Smooth muscle cell (in vitro differentiated cells): ENCODE data around the gene FGA. TPM values are rescaled to one million over a fixed set of nuclear protein-coding genes. Genes with fewer than 3 reads are reported as not detected.

Experiments used
- DNase-seq: peaks from one replicate; lab custom pipeline; 2025; ENCODE audit not compliant: unreplicated experiment; lab: John Stamatoyannopoulos, UW
- H2AFZ ChIP-seq: fragments of 200-600 bp; sonication (generic); 2 replicates; pipeline ENCODE4 v1.6.0; 2016; ENCODE audit warnings: antibody characterized with exemption, low read depth, mild to moderate bottlenecking
- H3F3A ChIP-seq: fragments of 200-600 bp; sonication (generic); 2 replicates; pipeline ENCODE4 v1.6.0; 2017; ENCODE audit warnings: antibody characterized with exemption, low read depth
- H3K27ac ChIP-seq: fragments of 200-600 bp; sonication (generic); 2 replicates; pipeline ENCODE4 v1.5.1; 2016; ENCODE audit warnings: low read depth, mild to moderate bottlenecking
- H3K27me3 ChIP-seq: fragments of 200-600 bp; sonication (generic); 2 replicates; pipeline ENCODE4 v1.6.1; 2016; ENCODE audit warnings: low read depth, mild to moderate bottlenecking
- H3K36me3 ChIP-seq: fragments of 200-600 bp; sonication (generic); 2 replicates; pipeline ENCODE4 v1.5.1; 2016; ENCODE audit warnings: low read depth
- H3K4me1 ChIP-seq: fragments of 200-600 bp; sonication (generic); 2 replicates; pipeline ENCODE4 v1.5.1; 2016; ENCODE audit warnings: low read depth
- H3K4me2 ChIP-seq: fragments of 200-600 bp; sonication (generic); 2 replicates; pipeline ENCODE4 v1.6.0; 2016; ENCODE audit warnings: mild to moderate bottlenecking
- H3K4me3 ChIP-seq: fragments of 200-600 bp; sonication (generic); 2 replicates; pipeline ENCODE4 v1.5.1; 2016; ENCODE audit warnings: mild to moderate bottlenecking
- H3K79me2 ChIP-seq: fragments of 200-600 bp; sonication (generic); 2 replicates; pipeline ENCODE4 v1.6.0; 2016; ENCODE audit warnings: low read depth, mild to moderate bottlenecking
- H3K9ac ChIP-seq: fragments of 200-600 bp; sonication (generic); 2 replicates; pipeline ENCODE4 v1.6.0; 2016; ENCODE audit warnings: low read depth
- H3K9me3 ChIP-seq: fragments of 200-600 bp; sonication (generic); replicated peaks from 2 replicates; pipeline ENCODE4 v1.5.1; 2016; ENCODE audit warnings: low read depth
- H4K20me1 ChIP-seq: fragments of 200-600 bp; sonication (generic); 2 replicates; pipeline ENCODE4 v1.6.0; 2016; ENCODE audit warnings: low read depth
- CTCF ChIP-seq: fragments of 200-600 bp; sonication (generic); IDR thresholded peaks from 2 replicates; pipeline ENCODE4 v1.5.1; 2017; ENCODE audit warnings: borderline replicate concordance, mild to moderate bottlenecking, antibody characterized with exemption; ENCODE audit not compliant: insufficient read depth, poor library complexity, severe bottlenecking
- WGBS: methylation state at CpG from one replicate; pipeline ENCODE4 v1.1.7; 2016; ENCODE audit warnings: low lambda C conversion rate; 5-methylcytosine and 5-hydroxymethylcytosine counted together
- polyA plus RNA-seq: library from polyadenylated mRNA; unstranded; fragments of >200 nt; fragmentation: Nextera tagmentation; extraction: Ambion mirVana; gene quantifications from 2 replicates; pipeline ENCODE4 v1.2.1, GENCODE V29; 2016
- total RNA-seq: library from RNA; depleted of rRNA; stranded (reverse); fragments of >200 nt; gene quantifications from 2 replicates; pipeline ENCODE4 v1.2.3, GENCODE V29; 2014

Gene FGA
- total and polyA plus RNA-seq, 2 experiments from 2014 or later, result 0.04 to 0.21 TPM

- 68% methylated on average over 4 of the region's 4 CpGs for WGBS
- H3K9me3 ChIP-seq, result no peaks in the 10 kb centered on the region
- no peak for TF ChIP-seq CTCF
- H3K9ac ChIP-seq, result no peak overlapping the region
- H4K20me1 ChIP-seq, result no peaks in the 10 kb centered on the region
- no peak overlapping the region for H3K27ac ChIP-seq
- no peak overlapping the region for H3K4me2 ChIP-seq
- no peak overlapping the region for H2AFZ ChIP-seq
- no peaks in the 10 kb centered on the region for H3F3A ChIP-seq
- H3K4me1 ChIP-seq, result no peaks in the 10 kb centered on the region
- no peaks in the 10 kb centered on the region for H3K79me2 ChIP-seq
- H3K27me3 ChIP-seq, result peaks cover 19% of the 10 kb centered on the region
- no peaks in the 10 kb centered on the region for H3K36me3 ChIP-seq
- no peak overlapping the region for H3K4me3 ChIP-seq
- DNase-seq, result no peak
Measured at GRCh38 chr4:154604696-154605200, 14.2 kb upstream of the FGA start.

GRCh38 chr4:154603033-154603943 is 12.7 kb upstream of the FGA start:
- Histone ChIP-seq H3K79me2 (no peaks in the 10 kb centered on the region), H3K9ac (no peak overlapping the region), H3K27me3 (peaks cover 10% of the 10 kb centered on the region), H3K36me3 (no peaks in the 10 kb centered on the region), H3K4me1 (no peaks in the 10 kb centered on the region), H2AFZ (no peak overlapping the region), H3K27ac (no peak overlapping the region), H3F3A (no peaks in the 10 kb centered on the region), H3K4me2 (no peak overlapping the region), H3K9me3 (no peaks in the 10 kb centered on the region), H4K20me1 (no peaks in the 10 kb centered on the region), H3K4me3 (no peak overlapping the region)
- no peak for DNase-seq
- no peak for TF ChIP-seq CTCF
- WGBS, result 88% methylated on average over 6 of the region's 6 CpGs

GRCh38 chr4:154602404-154603020 is 12.0 kb upstream of the FGA start:
- no peak overlapping the region for H3K9ac ChIP-seq
- H3F3A ChIP-seq, result no peaks in the 10 kb centered on the region
- H3K4me1 ChIP-seq, result no peaks in the 10 kb centered on the region
- 85% methylated on average over 1 of the region's 1 CpG for WGBS
- H3K79me2 ChIP-seq, result no peaks in the 10 kb centered on the region
- H3K9me3 ChIP-seq, result no peaks in the 10 kb centered on the region
- H4K20me1 ChIP-seq, result no peaks in the 10 kb centered on the region
- no peak overlapping the region for H3K27ac ChIP-seq
- H3K36me3 ChIP-seq, result no peaks in the 10 kb centered on the region
- no peak for TF ChIP-seq CTCF
- no peak overlapping the region for H3K4me2 ChIP-seq
- H2AFZ ChIP-seq, result no peak overlapping the region
- no peak for DNase-seq
- H3K4me3 ChIP-seq, result no peak overlapping the region
- H3K27me3 ChIP-seq, result peaks cover 7% of the 10 kb centered on the region
